PC-3 (cell line): ENCODE measurements around the gene GRXCR1. TPM values are rescaled to one million over a fixed set of nuclear protein-coding genes. Genes with fewer than 3 reads are reported as not detected.

Experiments
- ATAC-seq: fragments of 200-7000 bp; cut with Tn5 transposase; 2 replicates; pipeline ENCODE4 v1.9.1; 2020; ENCODE audit warnings: mild to moderate bottlenecking, moderate library complexity
- Bru-seq: library from RNA; stranded (reverse); fragments of 400-500 nt; gene quantifications from one replicate; lab custom pipeline; 2021; lab: Mats Ljungman, UMichigan
- BruChase-seq, 2 experiments: library from RNA; stranded (reverse); fragments of 400-500 nt; gene quantifications; one replicate each; lab custom pipeline; 2021; lab: Mats Ljungman, UMichigan
- BruUV-seq: library from RNA; stranded (reverse); fragments of 400-500 nt; replicated peaks from 2 replicates; lab custom pipeline; 2021; lab: Mats Ljungman, UMichigan
- CTCF ChIA-PET: fragments of 300-600 bp; sonication (Branson Sonifier 250); formaldehyde crosslinking; loops from one replicate; lab custom pipeline; 2022; ENCODE audit warnings: antibody characterized with exemption; lab: Charles Lee
- POLR2A ChIA-PET: fragments of 300-600 bp; sonication (Branson Sonifier 250); formaldehyde crosslinking; loops from one replicate; lab custom pipeline; 2022; ENCODE audit warnings: antibody characterized with exemption; ENCODE audit not compliant: unreplicated experiment; lab: Charles Lee
- DNase-seq: peaks from one replicate; pipeline ENCODE4 v3.0.0-alpha.2; 2015
- H2AFZ ChIP-seq: fragments of 300-600 bp; sonication (generic); 2 replicates; pipeline ENCODE4 v1.6.0; 2016; ENCODE audit warnings: antibody characterized with exemption, low read length
- H3F3A ChIP-seq: fragments of 300-600 bp; sonication (generic); one replicate; pipeline ENCODE4 v1.6.0; 2017; ENCODE audit warnings: antibody characterized with exemption, low read length, control low read depth, mild to moderate bottlenecking; ENCODE audit not compliant: unreplicated experiment
- H3K27ac ChIP-seq: fragments of 300-600 bp; sonication (generic); 2 replicates; pipeline ENCODE4 v1.5.1; 2016; ENCODE audit warnings: mild to moderate bottlenecking, low read length
- H3K27me3 ChIP-seq: fragments of 300-600 bp; sonication (generic); 2 replicates; pipeline ENCODE4 v1.6.1; 2016; ENCODE audit warnings: low read length, mixed read lengths
- H3K36me3 ChIP-seq: fragments of 300-600 bp; sonication (generic); 2 replicates; pipeline ENCODE4 v1.6.1; 2016; ENCODE audit warnings: low read depth, mixed run types, low read length, mixed read lengths
- H3K4me1 ChIP-seq: fragments of 300-600 bp; sonication (generic); 2 replicates; pipeline ENCODE4 v1.5.1; 2016; ENCODE audit warnings: low read length; ENCODE audit not compliant: insufficient read depth
- H3K4me2 ChIP-seq: fragments of 300-600 bp; sonication (generic); 2 replicates; pipeline ENCODE4 v1.6.0; 2016; ENCODE audit warnings: low read length
- H3K4me3 ChIP-seq: fragments of 300-600 bp; sonication (generic); 2 replicates; pipeline ENCODE4 v1.5.1; 2016; ENCODE audit warnings: mild to moderate bottlenecking, low read length, mixed read lengths
- H3K79me2 ChIP-seq: fragments of 300-600 bp; sonication (generic); 2 replicates; pipeline ENCODE4 v1.6.1; 2017; ENCODE audit warnings: low read length, mixed read lengths
- H3K9ac ChIP-seq: fragments of 300-600 bp; sonication (generic); 2 replicates; pipeline ENCODE4 v1.6.0; 2016; ENCODE audit warnings: mild to moderate bottlenecking, low read length
- H3K9me2 ChIP-seq: fragments of 300-600 bp; sonication (generic); replicated peaks from 2 replicates; pipeline ENCODE4 v1.6.1; 2016; ENCODE audit warnings: mixed run types, low read length, mixed read lengths
- H3K9me3 ChIP-seq: fragments of 300-600 bp; sonication (generic); 2 replicates; pipeline ENCODE4 v1.6.1; 2016; ENCODE audit warnings: low read length, mixed read lengths
- H4K20me1 ChIP-seq: fragments of 300-600 bp; sonication (generic); 2 replicates; pipeline ENCODE4 v1.6.1; 2016; ENCODE audit warnings: low read length, mixed read lengths
- EZH2 ChIP-seq: fragments of 300-600 bp; sonication (generic); IDR thresholded peaks from one replicate; pipeline ENCODE4 v1.6.1; 2017; ENCODE audit warnings: antibody characterized with exemption, mild to moderate bottlenecking, low read length; ENCODE audit not compliant: unreplicated experiment
- EZH2phosphoT487 ChIP-seq: fragments of 300-600 bp; sonication (generic); IDR thresholded peaks from 2 replicates; pipeline ENCODE4 v1.6.1; 2018; ENCODE audit warnings: mild to moderate bottlenecking, antibody characterized with exemption, low read length, borderline replicate concordance
- intact Hi-C: fragments of 100-400 bp; cut with micrococcal nuclease; formaldehyde crosslinking; loops from 2 replicates; pipeline ENCODE4 v1.9.0; 2023
- long read RNA-seq: library from polyadenylated mRNA; unstranded; transcript quantifications from one replicate; pipeline ENCODE4 v2.0.0, GENCODE V29; 2021; ENCODE audit not compliant: unreplicated experiment
- total RNA-seq: library from RNA; depleted of rRNA; stranded (reverse); fragments of >200 nt; gene quantifications from 2 replicates; pipeline ENCODE4 v1.2.3, GENCODE V29; 2014; rRNA removed
- TF ChIP-seq, protein P1 (sequence below): fragments of 300-600 bp; sonication (generic); conservative IDR thresholded peaks from 2 replicates; pipeline ENCODE4 v1.5.1; 2017; ENCODE audit warnings: antibody characterized with exemption, low read depth, mild to moderate bottlenecking, low read length

Gene GRXCR1
- total RNA-seq (not detected in 2 replicates), Bru-seq, nascent RNA (percentile 1 among the genes with signal in this experiment), BruChase-seq, experiment 1, labeled RNA remaining after a 6-hour chase (percentile 3 among the genes with signal in this experiment), BruChase-seq, experiment 2, labeled RNA remaining after a 2-hour chase (percentile 1 among the genes with signal in this experiment)
- long read RNA-seq, result 0 reads

DNA sequence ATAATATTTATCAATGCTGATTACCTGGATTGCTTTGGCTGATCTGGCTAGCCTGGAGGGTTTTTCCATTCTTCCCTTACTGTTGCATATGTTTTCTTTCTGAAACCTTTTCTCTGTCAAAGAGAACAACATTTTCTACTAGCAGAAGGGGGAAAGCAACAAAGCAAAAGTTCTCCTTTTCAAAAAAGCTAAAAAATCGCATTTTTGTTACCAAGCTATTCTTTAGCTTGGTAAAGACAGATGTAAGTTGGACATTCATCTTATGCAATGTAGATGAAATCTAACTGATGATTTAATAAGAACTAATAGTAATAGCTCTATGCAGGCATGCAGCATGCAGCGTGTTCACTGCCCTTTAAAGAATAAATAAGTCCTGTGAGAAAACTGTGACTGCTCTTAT lies at the start of gene GRXCR1:
Gene GRXCR1, plus strand, starts transcription at position 301 of the 400 bp plus-strand sequence. CDS start 554 bp downstream, outside the sequence.
- no peak for ATAC-seq

DNA sequence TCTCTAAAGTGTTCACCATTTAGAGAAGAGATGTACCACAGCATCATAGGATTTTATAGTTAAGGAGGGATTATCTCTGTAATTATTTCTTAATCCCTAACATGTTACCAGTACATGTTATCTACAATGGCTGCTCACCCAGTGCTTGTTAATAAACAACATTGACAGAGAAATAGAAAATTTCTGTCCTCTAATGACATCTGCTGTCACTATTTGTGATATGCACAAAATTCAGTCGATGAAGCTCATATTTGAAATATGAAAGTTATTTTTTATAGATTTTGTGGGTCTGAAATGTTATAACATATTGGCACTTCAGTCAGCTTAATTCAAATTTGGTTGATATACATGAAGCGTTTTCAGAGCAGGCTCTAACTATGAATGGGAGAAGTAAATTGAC lies 48.8 kb upstream of the GRXCR1 start:
- no peaks in the 10 kb centered on the region for H3F3A ChIP-seq
- H4K20me1 ChIP-seq, result no peaks in the 10 kb centered on the region
- no peaks in the 10 kb centered on the region for H3K79me2 ChIP-seq
- no peak for TF ChIP-seq EZH2phosphoT487
- no peak for TF ChIP-seq EZH2
- TF ChIP-seq, protein P1, sequence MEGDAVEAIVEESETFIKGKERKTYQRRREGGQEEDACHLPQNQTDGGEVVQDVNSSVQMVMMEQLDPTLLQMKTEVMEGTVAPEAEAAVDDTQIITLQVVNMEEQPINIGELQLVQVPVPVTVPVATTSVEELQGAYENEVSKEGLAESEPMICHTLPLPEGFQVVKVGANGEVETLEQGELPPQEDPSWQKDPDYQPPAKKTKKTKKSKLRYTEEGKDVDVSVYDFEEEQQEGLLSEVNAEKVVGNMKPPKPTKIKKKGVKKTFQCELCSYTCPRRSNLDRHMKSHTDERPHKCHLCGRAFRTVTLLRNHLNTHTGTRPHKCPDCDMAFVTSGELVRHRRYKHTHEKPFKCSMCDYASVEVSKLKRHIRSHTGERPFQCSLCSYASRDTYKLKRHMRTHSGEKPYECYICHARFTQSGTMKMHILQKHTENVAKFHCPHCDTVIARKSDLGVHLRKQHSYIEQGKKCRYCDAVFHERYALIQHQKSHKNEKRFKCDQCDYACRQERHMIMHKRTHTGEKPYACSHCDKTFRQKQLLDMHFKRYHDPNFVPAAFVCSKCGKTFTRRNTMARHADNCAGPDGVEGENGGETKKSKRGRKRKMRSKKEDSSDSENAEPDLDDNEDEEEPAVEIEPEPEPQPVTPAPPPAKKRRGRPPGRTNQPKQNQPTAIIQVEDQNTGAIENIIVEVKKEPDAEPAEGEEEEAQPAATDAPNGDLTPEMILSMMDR, result peak; percentile 13; the same call in 1 of the 2 replicates
- no peak overlapping the region for H2AFZ ChIP-seq
- no peaks in the 10 kb centered on the region for H3K36me3 ChIP-seq
- no peak overlapping the region for H3K4me2 ChIP-seq
- ATAC-seq, result no peak
- no TSS peak for BruUV-seq
- H3K9ac ChIP-seq, result no peak overlapping the region
- CTCF ChIA-PET, result no interaction called here
- no peak overlapping the region for H3K27ac ChIP-seq
- POLR2A ChIA-PET, result no interaction called here
- no peak for DNase-seq
- no peaks in the 10 kb centered on the region for H3K9me2 ChIP-seq
- intact Hi-C loops, result no loop called here
- H3K4me3 ChIP-seq, result no peak overlapping the region
- no peaks in the 10 kb centered on the region for H3K9me3 ChIP-seq
- H3K4me1 ChIP-seq, result no peaks in the 10 kb centered on the region
- H3K27me3 ChIP-seq, result no peaks in the 10 kb centered on the region

More for the DNA sequence above, at the start of gene GRXCR1:
- Histone ChIP-seq H3K27me3 (peaks cover 19% of the 10 kb centered on the region), H2AFZ (no peak within 1 kb of the TSS), H3F3A (no peaks in the 10 kb centered on the region), H3K4me2 (no peak within 1 kb of the TSS), H3K9ac (no peak within 1 kb of the TSS), H3K79me2 (no peaks in the 10 kb centered on the region), H3K4me3 (no peak within 1 kb of the TSS), H3K4me1 (no peaks in the 10 kb centered on the region), H3K9me2 (no peaks in the 10 kb centered on the region), H3K27ac (no peak within 1 kb of the TSS), H3K36me3 (no peaks in the 10 kb centered on the region), H3K9me3 (no peaks in the 10 kb centered on the region), H4K20me1 (no peaks in the 10 kb centered on the region)
- TF ChIP-seq EZH2, result no peak
- TF ChIP-seq, protein P1, result no peak
- no peak for TF ChIP-seq EZH2phosphoT487
- ChIA-PET POLR2A (no interaction called here), CTCF (no interaction called here)
- no peak for DNase-seq
- no TSS peak for BruUV-seq
- intact Hi-C loops, result no loop called here

DNA sequence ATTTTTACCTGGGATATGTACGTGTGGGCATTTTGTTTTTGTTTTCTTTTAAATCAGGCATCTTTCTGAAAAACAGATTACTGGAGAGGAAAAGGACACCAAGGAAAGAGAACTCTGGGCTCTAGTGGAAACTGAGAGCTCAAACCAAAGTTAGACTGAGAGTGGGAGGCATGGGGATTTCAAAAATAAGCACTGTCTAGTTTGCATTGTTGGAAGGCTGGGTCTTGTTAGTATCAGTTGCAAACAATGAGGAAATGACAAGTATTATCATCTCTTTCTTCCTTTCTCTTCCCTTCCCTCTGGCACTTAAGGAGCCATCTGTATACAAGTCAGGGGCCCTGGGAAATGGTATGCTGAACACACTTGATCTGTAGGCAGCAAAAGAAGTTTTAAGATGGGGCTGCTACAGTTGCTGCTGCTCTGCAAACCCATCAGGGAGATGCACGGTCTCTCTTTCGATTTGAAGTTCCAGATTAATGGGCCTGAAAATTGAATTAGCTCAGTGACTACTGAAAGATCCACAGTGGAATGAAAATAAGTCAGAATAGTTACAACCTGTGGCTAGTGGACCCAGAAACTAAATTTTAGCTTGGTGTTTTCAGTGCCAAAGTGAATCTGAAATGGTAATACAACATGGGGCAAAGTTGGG lies 48.0 kb upstream of the GRXCR1 start:
- TF ChIP-seq EZH2 (no peak), EZH2phosphoT487 (no peak)
- TF ChIP-seq, protein P1, result no peak
- BruUV-seq, result no TSS peak
- H3K79me2 ChIP-seq, result no peaks in the 10 kb centered on the region
- no peaks in the 10 kb centered on the region for H3K9me3 ChIP-seq
- H3K4me1 ChIP-seq, result no peaks in the 10 kb centered on the region
- ChIA-PET POLR2A (no interaction called here), CTCF (no interaction called here)
- no peaks in the 10 kb centered on the region for H3K27me3 ChIP-seq
- ATAC-seq (no peak), DNase-seq (no peak)
- H3K4me3 ChIP-seq, result no peak overlapping the region
- H3K9me2 ChIP-seq, result no peaks in the 10 kb centered on the region
- H3K27ac ChIP-seq, result no peak overlapping the region
- H4K20me1 ChIP-seq, result no peaks in the 10 kb centered on the region
- intact Hi-C loops, result no loop called here
- H3K36me3 ChIP-seq, result no peaks in the 10 kb centered on the region
- no peak overlapping the region for H3K4me2 ChIP-seq
- no peaks in the 10 kb centered on the region for H3F3A ChIP-seq
- no peak overlapping the region for H2AFZ ChIP-seq
- H3K9ac ChIP-seq, result no peak overlapping the region
